Neural progenitor cell (in vitro differentiated cells): ENCODE data around the gene WNT8A. TPM values are rescaled to one million over a fixed set of nuclear protein-coding genes. Genes with fewer than 3 reads are reported as not detected.

Experiments used
- DNase-seq: peaks from one replicate; pipeline ENCODE4 v3.0.0-alpha.2; 2016; ENCODE audit warnings: low spot score
- H2AFZ ChIP-seq: fragments of 200-600 bp; sonication (generic); replicated peaks from 2 replicates; pipeline ENCODE4 v1.6.1; 2016; ENCODE audit warnings: antibody characterized with exemption
- H3F3A ChIP-seq: fragments of 200-600 bp; sonication (generic); 2 replicates; pipeline ENCODE4 v1.6.1; 2016; ENCODE audit warnings: antibody characterized with exemption, low read depth
- H3K27ac ChIP-seq: fragments of 200-600 bp; sonication (generic); 2 replicates; pipeline ENCODE4 v1.5.1; 2016; ENCODE audit warnings: mild to moderate bottlenecking
- H3K27me3 ChIP-seq: fragments of 200-600 bp; sonication (generic); 2 replicates; pipeline ENCODE4 v1.6.1; 2016; ENCODE audit warnings: mild to moderate bottlenecking, moderate library complexity
- H3K36me3 ChIP-seq: fragments of 200-600 bp; sonication (generic); 2 replicates; pipeline ENCODE4 v1.5.1; 2016
- H3K4me1 ChIP-seq: fragments of 200-600 bp; sonication (generic); 2 replicates; pipeline ENCODE4 v1.6.1; 2016; ENCODE audit warnings: mixed run types
- H3K4me2 ChIP-seq: fragments of 200-600 bp; sonication (generic); 2 replicates; pipeline ENCODE4 v1.6.1; 2016
- H3K4me3 ChIP-seq: fragments of 200-600 bp; sonication (generic); 2 replicates; pipeline ENCODE4 v1.5.1; 2016
- H3K79me2 ChIP-seq: fragments of 200-600 bp; sonication (generic); 2 replicates; pipeline ENCODE4 v1.6.1; 2016; ENCODE audit warnings: low read depth
- H3K9ac ChIP-seq: fragments of 200-600 bp; sonication (generic); 2 replicates; pipeline ENCODE4 v1.6.1; 2016
- H3K9me3 ChIP-seq: fragments of 200-600 bp; sonication (generic); 2 replicates; pipeline ENCODE4 v1.5.1; 2016; ENCODE audit warnings: low read depth
- H4K20me1 ChIP-seq: fragments of 200-600 bp; sonication (generic); 2 replicates; pipeline ENCODE4 v1.6.1; 2016; ENCODE audit warnings: low read depth
- H3K27ac Mint-ChIP-seq: 3 replicates; pipeline ENCODE4 v1.8.0; 2021; ENCODE audit warnings: mixed read lengths
- H3K27me3 Mint-ChIP-seq: 2 replicates; pipeline ENCODE4 v1.8.0; 2022; ENCODE audit warnings: low read depth, mild to moderate bottlenecking, inconsistent platforms, moderate library complexity, mixed read lengths; ENCODE audit not compliant: insufficient read depth
- H3K36me3 Mint-ChIP-seq: 3 replicates; pipeline ENCODE4 v1.8.0; 2021; ENCODE audit warnings: mixed read lengths
- H3K4me1 Mint-ChIP-seq: 3 replicates; pipeline ENCODE4 v1.8.0; 2021; ENCODE audit warnings: mixed read lengths
- H3K4me3 Mint-ChIP-seq: 3 replicates; pipeline ENCODE4 v1.8.0; 2021; ENCODE audit warnings: mild to moderate bottlenecking, moderate library complexity, mixed read lengths
- H3K9me3 Mint-ChIP-seq: 3 replicates; pipeline ENCODE4 v1.8.0; 2020; ENCODE audit warnings: mixed read lengths
- CTCF ChIP-seq: fragments of 200-600 bp; sonication (generic); IDR thresholded peaks from 2 replicates; pipeline ENCODE4 v1.5.1; 2017; ENCODE audit warnings: antibody characterized with exemption, mild to moderate bottlenecking
- EZH2 ChIP-seq: fragments of 200-600 bp; sonication (generic); IDR thresholded peaks from 2 replicates; pipeline ENCODE4 v1.6.1; 2017; ENCODE audit warnings: antibody characterized with exemption, mild to moderate bottlenecking, moderate library complexity
- EZH2phosphoT487 ChIP-seq: fragments of 200-600 bp; sonication (generic); IDR thresholded peaks from 2 replicates; pipeline ENCODE4 v1.6.1; 2017; ENCODE audit warnings: antibody characterized with exemption
- total RNA-seq: library from RNA; depleted of rRNA; stranded (reverse); fragments of >200 nt; gene quantifications from 2 replicates; pipeline ENCODE4 v1.2.3, GENCODE V29; 2015; ENCODE audit warnings: low replicate concordance

WNT8A gene
- total RNA-seq, 1 donor from 2014 or later: not detected

DNA sequence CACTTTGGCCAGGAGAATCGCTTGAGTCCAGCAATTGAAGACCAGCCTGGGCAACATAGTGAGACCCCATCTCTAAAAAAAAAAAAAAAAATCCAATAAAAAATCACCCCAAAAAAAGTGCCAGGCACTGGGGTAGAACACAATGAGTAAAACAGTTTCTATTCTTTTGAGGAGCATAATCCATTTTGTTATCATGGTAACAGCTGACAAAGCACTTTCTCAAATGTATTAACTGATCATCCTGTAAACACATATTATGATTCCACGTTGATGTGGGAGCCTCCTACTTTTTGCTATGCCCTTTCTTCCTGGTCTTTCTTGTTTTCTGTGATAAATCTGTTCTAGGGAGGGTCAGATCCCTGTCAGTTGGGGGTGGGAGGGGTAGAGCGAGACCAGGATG is 30.3 kb upstream of the WNT8A start:
- Histone ChIP-seq H3K27ac (no peak overlapping the region), H3K9ac (no peak overlapping the region), H3K4me3 (no peak overlapping the region), H3K79me2 (no peaks in the 10 kb centered on the region), H3K27me3 (no peaks in the 10 kb centered on the region), H3K36me3 (no peaks in the 10 kb centered on the region), H3K4me1 (peaks cover 13% of the 10 kb centered on the region), H4K20me1 (no peaks in the 10 kb centered on the region), H3K4me2 (no peak overlapping the region), H2AFZ (no peak overlapping the region), H3K9me3 (no peaks in the 10 kb centered on the region), H3F3A (peaks cover 20% of the 10 kb centered on the region)
- no peaks in the 10 kb centered on the region for H3K36me3 Mint-ChIP-seq
- no peak overlapping the region for H3K27ac Mint-ChIP-seq
- peaks cover 13% of the 10 kb centered on the region for H3K4me1 Mint-ChIP-seq
- no peaks in the 10 kb centered on the region for H3K27me3 Mint-ChIP-seq
- H3K4me3 Mint-ChIP-seq: no peak overlapping the region
- no peak for TF ChIP-seq EZH2
- no peak for TF ChIP-seq EZH2phosphoT487
- TF ChIP-seq CTCF: no peak
- no peak for DNase-seq
- H3K9me3 Mint-ChIP-seq: no peaks in the 10 kb centered on the region

GRCh38 chr5:138054206-138054605 is 29.6 kb upstream of the WNT8A start:
- Histone ChIP-seq H2AFZ (peak overlapping the region; percentile 84), H4K20me1 (no peaks in the 10 kb centered on the region), H3K4me3 (no peak overlapping the region), H3F3A (peaks cover 20% of the 10 kb centered on the region), H3K36me3 (no peaks in the 10 kb centered on the region), H3K27me3 (no peaks in the 10 kb centered on the region), H3K27ac (no peak overlapping the region), H3K4me2 (peak overlapping the region; percentile 74), H3K4me1 (peaks cover 13% of the 10 kb centered on the region), H3K9ac (no peak overlapping the region), H3K79me2 (no peaks in the 10 kb centered on the region), H3K9me3 (no peaks in the 10 kb centered on the region)
- no peak overlapping the region for H3K4me3 Mint-ChIP-seq
- DNase-seq: no peak
- H3K9me3 Mint-ChIP-seq: no peaks in the 10 kb centered on the region
- peaks cover 13% of the 10 kb centered on the region for H3K4me1 Mint-ChIP-seq
- H3K36me3 Mint-ChIP-seq: no peaks in the 10 kb centered on the region
- TF ChIP-seq EZH2: no peak
- TF ChIP-seq EZH2phosphoT487: no peak
- no peak for TF ChIP-seq CTCF
- no peak overlapping the region for H3K27ac Mint-ChIP-seq
- H3K27me3 Mint-ChIP-seq: no peaks in the 10 kb centered on the region

- TF ChIP-seq EZH2 (no peak), EZH2phosphoT487 (no peak), CTCF (no peak)
- no peaks in the 10 kb centered on the region for H3K36me3 ChIP-seq
- H3K9ac ChIP-seq: no peak overlapping the region
- no peaks in the 10 kb centered on the region for H3K27me3 ChIP-seq
- H3F3A ChIP-seq: peaks cover 20% of the 10 kb centered on the region
- peak overlapping the region; percentile 84 for H2AFZ ChIP-seq
- peak overlapping the region; percentile 71 for H3K4me3 Mint-ChIP-seq
- H3K9me3 Mint-ChIP-seq: no peaks in the 10 kb centered on the region
- peaks cover 13% of the 10 kb centered on the region for H3K4me1 Mint-ChIP-seq
- H3K79me2 ChIP-seq: no peaks in the 10 kb centered on the region
- H3K9me3 ChIP-seq: no peaks in the 10 kb centered on the region
- H3K27ac Mint-ChIP-seq: no peak overlapping the region
- H3K27ac ChIP-seq: no peak overlapping the region
- no peaks in the 10 kb centered on the region for H3K36me3 Mint-ChIP-seq
- peak overlapping the region; percentile 74 for H3K4me2 ChIP-seq
- H3K27me3 Mint-ChIP-seq: no peaks in the 10 kb centered on the region
- no peaks in the 10 kb centered on the region for H4K20me1 ChIP-seq
- H3K4me1 ChIP-seq: peaks cover 13% of the 10 kb centered on the region
- peak overlapping the region; percentile 39 for H3K4me3 ChIP-seq
- DNase-seq: peak; percentile 63
These were observed 28.8 kb upstream of the WNT8A start for GRCh38 chr5:138054847-138055558.
